ENCODE data around the gene SCGN. TPM values are rescaled to one million over a fixed set of nuclear protein-coding genes. Genes with fewer than 3 reads are reported as not detected.

SCGN gene
- total RNA-seq, 1 donor from 2014 or later = not detected

DNA sequence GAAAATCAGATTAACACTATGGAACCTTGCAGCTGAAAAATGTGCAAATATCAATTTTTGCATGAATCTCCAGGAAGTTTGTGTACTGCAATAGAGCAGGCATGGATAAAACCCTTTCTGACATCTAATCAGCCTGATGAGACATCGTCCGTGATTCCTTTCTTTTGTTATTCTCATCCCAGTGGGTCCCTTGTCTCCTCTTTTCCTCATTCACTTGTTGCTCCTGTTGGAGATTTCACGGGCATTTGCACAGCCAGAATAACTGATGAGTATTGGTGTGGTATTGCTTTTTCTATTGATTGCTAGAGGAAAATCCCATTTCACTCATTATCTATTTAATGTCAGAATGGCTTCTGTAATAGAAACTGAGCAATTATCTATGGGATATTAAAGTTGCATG, 39.9 kb downstream of the SCGN start:
- Mint-ChIP-seq H3K4me1 (peaks cover 8% of the 10 kb centered on the region), H3K36me3 (no peaks in the 10 kb centered on the region), H3K9me3 (no peaks in the 10 kb centered on the region), H3K27me3 (ENCODE audit: low read depth) (peaks cover 3% of the 10 kb centered on the region), H3K27ac (no peak overlapping the region), H3K4me3 (no peak overlapping the region)
- no peak for DNase-seq (ENCODE audit: low spot score in 2 of 2, unreplicated experiment in 2 of 2)
- TF ChIP-seq CTCF (IDR thresholded peaks at IDR 0.05; ENCODE audit: unreplicated experiment) = no peak

DNA sequence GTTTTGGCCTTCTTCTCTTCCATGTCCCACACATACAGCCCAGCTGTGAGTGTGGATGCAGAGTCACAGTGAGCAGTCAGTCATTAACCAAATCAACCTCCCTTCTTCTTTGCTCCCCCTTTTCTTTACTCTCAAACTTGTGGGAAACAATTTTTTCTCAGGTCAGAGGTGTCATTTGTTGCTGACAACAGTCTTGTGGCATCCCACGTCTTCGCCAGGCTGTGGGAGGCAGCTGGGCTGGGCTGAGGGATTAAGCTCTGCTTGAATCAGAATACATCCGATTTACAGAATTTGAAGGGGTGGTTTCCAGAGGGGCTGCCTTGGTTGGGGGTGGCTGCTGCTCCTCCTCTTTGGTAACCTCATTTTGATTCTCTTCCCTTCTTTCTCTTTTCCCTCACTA, 40.5 kb downstream of the SCGN start:
- Mint-ChIP-seq H3K9me3 (no peaks in the 10 kb centered on the region), H3K4me3 (no peak overlapping the region), H3K27me3 (ENCODE audit: low read depth) (peaks cover 3% of the 10 kb centered on the region), H3K27ac (no peak overlapping the region), H3K36me3 (no peaks in the 10 kb centered on the region), H3K4me1 (peaks cover 8% of the 10 kb centered on the region)
- no peak for TF ChIP-seq CTCF (IDR thresholded peaks at IDR 0.05; ENCODE audit: unreplicated experiment)
- no peak for DNase-seq (ENCODE audit: low spot score in 2 of 2, unreplicated experiment in 2 of 2)

- Mint-ChIP-seq H3K4me1 (peaks cover 8% of the 10 kb centered on the region), H3K36me3 (no peaks in the 10 kb centered on the region)
Observed at GRCh38 chr6:25694366-25694765, 42.4 kb downstream of the SCGN start.

DNA sequence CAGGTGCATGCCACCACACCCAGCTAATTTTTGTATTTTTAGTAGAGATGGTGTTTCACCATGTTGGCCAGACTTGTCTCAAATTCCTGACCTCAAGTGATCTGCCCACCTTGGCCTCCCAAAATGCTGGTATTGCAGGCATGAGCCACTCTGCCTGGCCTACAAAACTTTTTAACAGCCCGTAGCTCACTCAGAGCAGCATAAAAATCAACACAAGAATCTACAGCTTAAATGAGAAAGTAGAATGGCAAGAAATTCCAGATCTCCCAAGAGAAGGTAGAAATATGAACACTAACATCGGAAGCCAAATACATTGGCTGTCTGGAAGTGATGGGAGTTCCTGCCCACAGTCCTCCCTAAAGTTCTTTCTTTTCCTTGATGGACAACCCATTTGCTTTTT, 43.7 kb downstream of the SCGN start:
- no peak for DNase-seq (ENCODE audit: low spot score in 2 of 2, unreplicated experiment in 2 of 2)
- Mint-ChIP-seq H3K36me3 (no peaks in the 10 kb centered on the region), H3K9me3 (no peaks in the 10 kb centered on the region), H3K27me3 (ENCODE audit: low read depth) (peaks cover 1% of the 10 kb centered on the region), H3K4me3 (no peak overlapping the region), H3K27ac (no peak overlapping the region), H3K4me1 (peaks cover 11% of the 10 kb centered on the region)
- no peak for TF ChIP-seq CTCF (IDR thresholded peaks at IDR 0.05; ENCODE audit: unreplicated experiment)

More at GRCh38 chr6:25694366-25694765, 42.4 kb downstream of the SCGN start:
- H3K9me3 Mint-ChIP-seq = no peaks in the 10 kb centered on the region
- no peak for TF ChIP-seq CTCF (IDR thresholded peaks at IDR 0.05; ENCODE audit: unreplicated experiment)
- peaks cover 1% of the 10 kb centered on the region for H3K27me3 Mint-ChIP-seq (ENCODE audit: low read depth)
- no peak overlapping the region for H3K27ac Mint-ChIP-seq
- DNase-seq (ENCODE audit: low spot score in 2 of 2, unreplicated experiment in 2 of 2) = no peak
- H3K4me3 Mint-ChIP-seq = no peak overlapping the region

- Mint-ChIP-seq H3K27ac (no peak overlapping the region), H3K27me3 (ENCODE audit: low read depth) (peaks cover 10% of the 10 kb centered on the region), H3K4me1 (peaks cover 12% of the 10 kb centered on the region), H3K4me3 (no peak overlapping the region), H3K9me3 (no peaks in the 10 kb centered on the region), H3K36me3 (no peaks in the 10 kb centered on the region)
- DNase-seq (ENCODE audit: low spot score in 2 of 2, unreplicated experiment in 2 of 2) = no peak
- no peak for TF ChIP-seq CTCF (IDR thresholded peaks at IDR 0.05; ENCODE audit: unreplicated experiment)
Observed at GRCh38 chr6:25697537-25698340, 45.7 kb downstream of the SCGN start.

Measured in mesothelial cell of epicardium (in vitro differentiated cells).